ENCODE measurements around the gene ABCC11. TPM values are rescaled to one million over a fixed set of nuclear protein-coding genes. Genes with fewer than 3 reads are reported as not detected.
A peak's percentile ranks its signal among the peaks of the same experiment; 100 is the strongest.

Gene ABCC11
- total and polyA plus RNA-seq, 2 of the 13 experiments (the other 11 are each of a cell fraction or from before 2014, with no cell fraction given): 1.0 to 1.4 TPM

DNA sequence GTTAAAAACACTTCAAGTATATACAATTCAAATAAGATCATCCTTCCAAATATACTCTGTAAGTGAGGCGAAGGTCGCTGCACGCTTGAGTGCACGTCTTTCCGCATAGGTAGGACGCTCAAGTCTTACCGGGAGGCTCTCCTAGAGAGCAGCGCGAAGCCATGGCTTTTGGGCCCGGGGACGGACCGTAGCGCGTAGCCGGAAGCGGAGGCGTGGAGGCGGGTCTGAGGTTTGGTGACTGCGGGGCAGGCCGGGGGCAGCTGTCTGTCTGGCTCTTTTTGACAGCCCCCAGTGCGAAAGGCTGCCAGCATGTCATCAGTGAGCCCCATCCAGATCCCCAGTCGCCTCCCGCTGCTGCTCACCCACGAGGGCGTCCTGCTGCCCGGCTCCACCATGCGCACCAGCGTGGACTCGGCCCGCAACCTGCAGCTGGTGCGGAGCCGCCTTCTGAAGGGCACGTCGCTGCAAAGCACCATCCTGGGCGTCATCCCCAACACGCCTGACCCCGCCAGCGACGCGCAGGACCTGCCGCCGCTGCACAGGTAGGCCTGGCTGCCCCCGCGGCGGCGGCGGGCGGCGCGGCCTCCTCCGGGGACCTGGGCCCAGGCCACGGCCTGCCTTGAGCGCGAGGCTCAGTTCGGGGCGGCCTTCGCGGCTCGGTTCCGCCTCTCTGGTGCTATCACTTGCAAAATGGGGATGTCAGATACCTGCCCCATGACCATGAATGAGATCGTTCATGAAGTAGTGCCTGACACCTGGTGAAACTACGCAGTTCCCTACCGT, 3.1 kb downstream of the ABCC11 start, which contains the start of gene LONP2 (continued):
- TF ChIP-seq ZNF513 (CRISPR knock-in tag; conservative IDR thresholded peaks at IDR 0.05): peak; percentile 19; the same call in 1 of the 2 replicates
- TF ChIP-seq ZNF552 (CRISPR knock-in tag; IDR thresholded peaks at IDR 0.05; ENCODE audit: borderline replicate concordance): 0 out of 2 replicates have a peak, but pooled peaks have one; percentile 81
- no peak for TF ChIP-seq JDP2 (CRISPR knock-in tag; IDR thresholded peaks at IDR 0.05; ENCODE audit: borderline replicate concordance)
- TF ChIP-seq ELF3 (CRISPR knock-in tag; IDR thresholded peaks at IDR 0.05): peak; percentile 96
- peak; percentile 94 for TF ChIP-seq AGO2 (optimal IDR thresholded peaks at IDR 0.05; ENCODE audit: low read depth, low read length)
- no peak for TF ChIP-seq IKZF1 (IDR thresholded peaks at IDR 0.05)
- TF ChIP-seq RELA (CRISPR knock-in tag; IDR thresholded peaks at IDR 0.05): peak; percentile 81
- peak; percentile 94; the same call in 1 of the 2 replicates for TF ChIP-seq ZFP36L2 (CRISPR knock-in tag; IDR thresholded peaks at IDR 0.05)
- TF ChIP-seq KDM1A (CRISPR knock-in tag; IDR thresholded peaks at IDR 0.05): peak; percentile 12; the same call in 1 of the 2 replicates
- peak; percentile 70; the same call in 1 of the 2 replicates for TF ChIP-seq PAX8 (CRISPR knock-in tag; IDR thresholded peaks at IDR 0.05; ENCODE audit: borderline replicate concordance)
- TF ChIP-seq, protein P1, sequence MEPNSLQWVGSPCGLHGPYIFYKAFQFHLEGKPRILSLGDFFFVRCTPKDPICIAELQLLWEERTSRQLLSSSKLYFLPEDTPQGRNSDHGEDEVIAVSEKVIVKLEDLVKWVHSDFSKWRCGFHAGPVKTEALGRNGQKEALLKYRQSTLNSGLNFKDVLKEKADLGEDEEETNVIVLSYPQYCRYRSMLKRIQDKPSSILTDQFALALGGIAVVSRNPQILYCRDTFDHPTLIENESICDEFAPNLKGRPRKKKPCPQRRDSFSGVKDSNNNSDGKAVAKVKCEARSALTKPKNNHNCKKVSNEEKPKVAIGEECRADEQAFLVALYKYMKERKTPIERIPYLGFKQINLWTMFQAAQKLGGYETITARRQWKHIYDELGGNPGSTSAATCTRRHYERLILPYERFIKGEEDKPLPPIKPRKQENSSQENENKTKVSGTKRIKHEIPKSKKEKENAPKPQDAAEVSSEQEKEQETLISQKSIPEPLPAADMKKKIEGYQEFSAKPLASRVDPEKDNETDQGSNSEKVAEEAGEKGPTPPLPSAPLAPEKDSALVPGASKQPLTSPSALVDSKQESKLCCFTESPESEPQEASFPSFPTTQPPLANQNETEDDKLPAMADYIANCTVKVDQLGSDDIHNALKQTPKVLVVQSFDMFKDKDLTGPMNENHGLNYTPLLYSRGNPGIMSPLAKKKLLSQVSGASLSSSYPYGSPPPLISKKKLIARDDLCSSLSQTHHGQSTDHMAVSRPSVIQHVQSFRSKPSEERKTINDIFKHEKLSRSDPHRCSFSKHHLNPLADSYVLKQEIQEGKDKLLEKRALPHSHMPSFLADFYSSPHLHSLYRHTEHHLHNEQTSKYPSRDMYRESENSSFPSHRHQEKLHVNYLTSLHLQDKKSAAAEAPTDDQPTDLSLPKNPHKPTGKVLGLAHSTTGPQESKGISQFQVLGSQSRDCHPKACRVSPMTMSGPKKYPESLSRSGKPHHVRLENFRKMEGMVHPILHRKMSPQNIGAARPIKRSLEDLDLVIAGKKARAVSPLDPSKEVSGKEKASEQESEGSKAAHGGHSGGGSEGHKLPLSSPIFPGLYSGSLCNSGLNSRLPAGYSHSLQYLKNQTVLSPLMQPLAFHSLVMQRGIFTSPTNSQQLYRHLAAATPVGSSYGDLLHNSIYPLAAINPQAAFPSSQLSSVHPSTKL (CRISPR knock-in tag; IDR thresholded peaks at IDR 0.05): peak; percentile 86
- TF ChIP-seq SRF (IDR thresholded peaks at IDR 0.05; ENCODE audit: low read depth, low read length): no peak
- TF ChIP-seq ARNT (IDR thresholded peaks at IDR 0.05): no peak
- TF ChIP-seq NR1H2 (CRISPR knock-in tag; IDR thresholded peaks at IDR 0.05; ENCODE audit: borderline replicate concordance, low read depth): peak; percentile 39; the same call in 1 of the 2 replicates
- TF ChIP-seq ARID3A (IDR thresholded peaks at IDR 0.05; ENCODE audit: low read depth, low read length): peak; percentile 72
- no peak for TF ChIP-seq CEBPB (IDR thresholded peaks at IDR 0.05; ENCODE audit: borderline replicate concordance, low read depth, low read length)
- TF ChIP-seq DPF2 (CRISPR knock-in tag; IDR thresholded peaks at IDR 0.05; ENCODE audit: borderline replicate concordance, low read depth): no peak
- TF ChIP-seq ZNF780A (CRISPR knock-in tag; IDR thresholded peaks at IDR 0.05): no peak; the same call in none of the 2 replicates
- TF ChIP-seq NFE2L1 (CRISPR knock-in tag; IDR thresholded peaks at IDR 0.05; ENCODE audit: borderline replicate concordance): no peak
- no peak for TF ChIP-seq ZBTB46 (CRISPR knock-in tag; IDR thresholded peaks at IDR 0.05; ENCODE audit: borderline replicate concordance)
- TF ChIP-seq STAG1 (CRISPR knock-in tag; IDR thresholded peaks at IDR 0.05): peak; percentile 33; the same call in 1 of the 2 replicates
- peak; percentile 94 for TF ChIP-seq CBFB (CRISPR knock-in tag; IDR thresholded peaks at IDR 0.05)

Data from HepG2 (cell line).